K562 (cell line): ENCODE results near the gene SDSL. TPM values are rescaled to one million over a fixed set of nuclear protein-coding genes. Genes with fewer than 3 reads are reported as not detected.
A peak's percentile ranks its signal among the peaks of the same experiment; 100 is the strongest.

Experiments
- CAMTA2 ChIP-seq: fragments of 250-450 bp; sonication (Bioruptor Pico); conservative IDR thresholded peaks from 2 replicates; pipeline ENCODE4 v1.5.1; 2022
- CBX8 ChIP-seq: fragments of 200-600 bp; sonication (generic); IDR thresholded peaks from 2 replicates; pipeline ENCODE4 v1.6.1; 2012; ENCODE audit warnings: borderline replicate concordance, mixed run types, low read depth, mild to moderate bottlenecking, moderate library complexity, mixed read lengths, low read length, control low read depth, inconsistent platforms; ENCODE audit not compliant: poor library complexity, severe bottlenecking; ENCODE audit errors: extremely low read depth
- DMBX1 ChIP-seq: fragments of 250-450 bp; sonication (Bioruptor Pico); IDR thresholded peaks from 2 replicates; pipeline ENCODE4 v1.8.0; 2022; ENCODE audit warnings: inconsistent platforms, mild to moderate bottlenecking, moderate library complexity, borderline replicate concordance
- E2F3 ChIP-seq: fragments of 250-450 bp; sonication (Bioruptor Pico); IDR thresholded peaks from 2 replicates; pipeline ENCODE4 v1.4.0; 2020; ENCODE audit warnings: mild to moderate bottlenecking
- EGR1 ChIP-seq: fragments of 450-650 bp; conservative IDR thresholded peaks from 2 replicates; pipeline ENCODE4 v1.6.1; 2017; ENCODE audit warnings: mild to moderate bottlenecking
- HSF4 ChIP-seq: fragments of 250-450 bp; sonication (Bioruptor Pico); IDR thresholded peaks from 2 replicates; pipeline ENCODE4 v2.1.2; 2022; ENCODE audit warnings: mild to moderate bottlenecking, moderate library complexity, borderline replicate concordance
- MED1 ChIP-seq: sonication (generic); formaldehyde crosslinking; IDR thresholded peaks from 2 replicates; pipeline ENCODE4 v1.8.1; 2023; ENCODE audit warnings: missing genetic modification reagents, borderline replicate concordance
- PHF20 ChIP-seq: fragments of 450-650 bp; IDR thresholded peaks from 2 replicates; pipeline ENCODE4 v1.6.1; 2018; ENCODE audit not compliant: partially characterized antibody
- POLR2G ChIP-seq: fragments of 200-400 bp; formaldehyde crosslinking; IDR thresholded peaks from 2 replicates; pipeline ENCODE4 v1.6.1; 2017; ENCODE audit warnings: low read depth, mild to moderate bottlenecking, antibody characterized with exemption, low read length, moderate library complexity
- PTBP1 ChIP-seq: fragments of 200-400 bp; formaldehyde crosslinking; IDR thresholded peaks from 2 replicates; pipeline ENCODE4 v1.6.1; 2017; ENCODE audit warnings: low read depth, low read length
- SPI1 ChIP-seq: IDR thresholded peaks from 2 replicates; pipeline ENCODE4 v1.6.1; 2011; ENCODE audit warnings: low read depth, low read length, control low read depth, borderline replicate concordance
- ZNF589 ChIP-seq: fragments of 200-800 bp; sonication (Bioruptor generic); IDR thresholded peaks from 2 replicates; pipeline ENCODE4 v1.6.1; 2016; ENCODE audit warnings: low read depth, missing genetic modification characterization, missing compliant biosample characterization
- polyA plus RNA-seq, 8 experiments: library from polyadenylated mRNA; depleted of rRNA in 4 of 8; stranded (reverse) in 5 of 8; unstranded in 3 of 8; fragments of >200 nt; fragmentation: Nextera tagmentation in 2 of 8; fragmentation: Illumina TruSeq in 1 of 8; extraction: Ambion mirVana in 2 of 8; extraction: Trizol in 1 of 8; gene quantifications; 2 replicates each; pipeline versions ENCODE4 v1.2.1 to v1.2.3, GENCODE V29; 2011 to 2014; ENCODE audit warnings: inconsistent platforms in 1 of 8, missing spikeins in 1 of 8
- total RNA-seq, 7 experiments: library from RNA; depleted of rRNA in 6 of 7; stranded (reverse); fragments of >200 nt in 6 of 7; fragmentation: Illumina TruSeq in 2 of 7; extraction: Trizol in 2 of 7; gene quantifications; 2 replicates each; pipeline versions ENCODE4 v1.2.1 to v1.2.3, GENCODE V29; 2011 to 2021; ENCODE audit warnings: low replicate concordance in 1 of 7
- TF ChIP-seq, protein P1 (sequence below): fragments of 450-650 bp; IDR thresholded peaks from 2 replicates; pipeline ENCODE4 v1.6.1; 2016; ENCODE audit warnings: mild to moderate bottlenecking
- TF ChIP-seq, protein P2 (sequence below): fragments of 200-400 bp; formaldehyde crosslinking; IDR thresholded peaks from 2 replicates; pipeline ENCODE4 v1.6.1; 2017; ENCODE audit warnings: mild to moderate bottlenecking, low read depth, low read length, moderate library complexity
- TF ChIP-seq, protein P3 (sequence below): fragments of 450-650 bp; IDR thresholded peaks from 2 replicates; pipeline ENCODE4 v1.6.1; 2017; ENCODE audit warnings: antibody characterized with exemption, mild to moderate bottlenecking
- TF ChIP-seq, protein P4 (sequence below): fragments of 450-650 bp; formaldehyde crosslinking; IDR thresholded peaks from 2 replicates; pipeline ENCODE4 v1.4.0; 2022; ENCODE audit warnings: missing genetic modification characterization

Gene SDSL
- total and polyA plus RNA-seq, 9 of the 15 experiments (the other 6 are each of a cell fraction or from before 2014, with no cell fraction given): 0.31 to 11.0 (median 7.4) TPM

DNA sequence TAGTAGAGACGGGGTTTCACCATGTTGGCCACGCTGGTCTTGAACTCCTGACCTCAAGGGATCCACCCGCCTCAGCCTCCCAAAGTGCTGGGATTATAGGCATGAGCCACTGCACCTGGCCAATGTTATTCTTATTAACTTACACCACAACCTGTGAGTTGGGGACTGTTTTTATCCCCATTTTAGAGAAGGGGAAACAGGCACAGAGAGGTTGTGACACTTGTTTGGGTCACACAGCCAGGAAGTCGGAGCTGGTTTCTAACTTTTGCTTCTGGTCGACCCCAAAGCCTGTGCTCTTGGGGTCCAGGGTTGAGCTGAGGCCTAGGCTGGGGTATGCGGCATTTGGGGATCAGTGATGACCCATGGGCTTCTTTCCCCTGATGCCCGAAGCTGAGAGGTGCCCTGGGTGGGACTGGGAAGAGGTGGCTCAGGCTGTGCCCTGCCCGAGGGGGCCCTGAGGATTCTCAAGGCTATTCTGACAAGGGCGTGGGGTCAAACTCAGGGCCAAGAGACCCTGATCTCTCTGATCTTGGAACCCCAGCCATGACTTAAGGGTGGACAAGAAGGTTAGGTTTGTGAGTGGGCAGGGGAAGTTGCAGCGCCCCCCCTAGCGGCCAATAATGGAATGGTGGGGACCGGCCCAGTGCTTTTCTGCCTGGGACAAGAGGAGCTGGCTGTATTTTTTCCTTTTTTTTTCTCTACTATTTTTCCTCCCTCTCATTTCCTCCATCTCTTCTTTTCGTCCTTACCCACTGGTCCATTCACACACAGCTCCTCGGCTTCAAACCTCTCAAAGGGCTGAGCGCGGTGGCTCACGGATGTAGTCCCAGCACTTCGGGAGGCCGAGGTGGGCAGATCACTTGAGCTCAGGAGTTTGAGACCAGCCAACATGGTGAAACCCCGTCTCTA is 3.0 kb downstream of the SDSL start (continued):
- TF ChIP-seq DMBX1 (no peak), SPI1 (0 out of 2 replicates have a peak, but pooled peaks have one; percentile 17), HSF4 (no peak), ZNF589 (CRISPR knock-in tag) (no peak), POLR2G (no peak), PTBP1 (peak; percentile 79; the same call in 1 of the 2 replicates), CBX8 (no peak), MED1 (CRISPR knock-in tag) (no peak), PHF20 (peak; percentile 48), CAMTA2 (CRISPR knock-in tag) (no peak), E2F3 (no peak), EGR1 (peak; percentile 39)
- TF ChIP-seq, protein P1, sequence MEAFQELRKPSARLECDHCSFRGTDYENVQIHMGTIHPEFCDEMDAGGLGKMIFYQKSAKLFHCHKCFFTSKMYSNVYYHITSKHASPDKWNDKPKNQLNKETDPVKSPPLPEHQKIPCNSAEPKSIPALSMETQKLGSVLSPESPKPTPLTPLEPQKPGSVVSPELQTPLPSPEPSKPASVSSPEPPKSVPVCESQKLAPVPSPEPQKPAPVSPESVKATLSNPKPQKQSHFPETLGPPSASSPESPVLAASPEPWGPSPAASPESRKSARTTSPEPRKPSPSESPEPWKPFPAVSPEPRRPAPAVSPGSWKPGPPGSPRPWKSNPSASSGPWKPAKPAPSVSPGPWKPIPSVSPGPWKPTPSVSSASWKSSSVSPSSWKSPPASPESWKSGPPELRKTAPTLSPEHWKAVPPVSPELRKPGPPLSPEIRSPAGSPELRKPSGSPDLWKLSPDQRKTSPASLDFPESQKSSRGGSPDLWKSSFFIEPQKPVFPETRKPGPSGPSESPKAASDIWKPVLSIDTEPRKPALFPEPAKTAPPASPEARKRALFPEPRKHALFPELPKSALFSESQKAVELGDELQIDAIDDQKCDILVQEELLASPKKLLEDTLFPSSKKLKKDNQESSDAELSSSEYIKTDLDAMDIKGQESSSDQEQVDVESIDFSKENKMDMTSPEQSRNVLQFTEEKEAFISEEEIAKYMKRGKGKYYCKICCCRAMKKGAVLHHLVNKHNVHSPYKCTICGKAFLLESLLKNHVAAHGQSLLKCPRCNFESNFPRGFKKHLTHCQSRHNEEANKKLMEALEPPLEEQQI: no peak
- TF ChIP-seq, protein P2, sequence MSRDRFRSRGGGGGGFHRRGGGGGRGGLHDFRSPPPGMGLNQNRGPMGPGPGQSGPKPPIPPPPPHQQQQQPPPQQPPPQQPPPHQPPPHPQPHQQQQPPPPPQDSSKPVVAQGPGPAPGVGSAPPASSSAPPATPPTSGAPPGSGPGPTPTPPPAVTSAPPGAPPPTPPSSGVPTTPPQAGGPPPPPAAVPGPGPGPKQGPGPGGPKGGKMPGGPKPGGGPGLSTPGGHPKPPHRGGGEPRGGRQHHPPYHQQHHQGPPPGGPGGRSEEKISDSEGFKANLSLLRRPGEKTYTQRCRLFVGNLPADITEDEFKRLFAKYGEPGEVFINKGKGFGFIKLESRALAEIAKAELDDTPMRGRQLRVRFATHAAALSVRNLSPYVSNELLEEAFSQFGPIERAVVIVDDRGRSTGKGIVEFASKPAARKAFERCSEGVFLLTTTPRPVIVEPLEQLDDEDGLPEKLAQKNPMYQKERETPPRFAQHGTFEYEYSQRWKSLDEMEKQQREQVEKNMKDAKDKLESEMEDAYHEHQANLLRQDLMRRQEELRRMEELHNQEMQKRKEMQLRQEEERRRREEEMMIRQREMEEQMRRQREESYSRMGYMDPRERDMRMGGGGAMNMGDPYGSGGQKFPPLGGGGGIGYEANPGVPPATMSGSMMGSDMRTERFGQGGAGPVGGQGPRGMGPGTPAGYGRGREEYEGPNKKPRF: no peak
- TF ChIP-seq, protein P3, sequence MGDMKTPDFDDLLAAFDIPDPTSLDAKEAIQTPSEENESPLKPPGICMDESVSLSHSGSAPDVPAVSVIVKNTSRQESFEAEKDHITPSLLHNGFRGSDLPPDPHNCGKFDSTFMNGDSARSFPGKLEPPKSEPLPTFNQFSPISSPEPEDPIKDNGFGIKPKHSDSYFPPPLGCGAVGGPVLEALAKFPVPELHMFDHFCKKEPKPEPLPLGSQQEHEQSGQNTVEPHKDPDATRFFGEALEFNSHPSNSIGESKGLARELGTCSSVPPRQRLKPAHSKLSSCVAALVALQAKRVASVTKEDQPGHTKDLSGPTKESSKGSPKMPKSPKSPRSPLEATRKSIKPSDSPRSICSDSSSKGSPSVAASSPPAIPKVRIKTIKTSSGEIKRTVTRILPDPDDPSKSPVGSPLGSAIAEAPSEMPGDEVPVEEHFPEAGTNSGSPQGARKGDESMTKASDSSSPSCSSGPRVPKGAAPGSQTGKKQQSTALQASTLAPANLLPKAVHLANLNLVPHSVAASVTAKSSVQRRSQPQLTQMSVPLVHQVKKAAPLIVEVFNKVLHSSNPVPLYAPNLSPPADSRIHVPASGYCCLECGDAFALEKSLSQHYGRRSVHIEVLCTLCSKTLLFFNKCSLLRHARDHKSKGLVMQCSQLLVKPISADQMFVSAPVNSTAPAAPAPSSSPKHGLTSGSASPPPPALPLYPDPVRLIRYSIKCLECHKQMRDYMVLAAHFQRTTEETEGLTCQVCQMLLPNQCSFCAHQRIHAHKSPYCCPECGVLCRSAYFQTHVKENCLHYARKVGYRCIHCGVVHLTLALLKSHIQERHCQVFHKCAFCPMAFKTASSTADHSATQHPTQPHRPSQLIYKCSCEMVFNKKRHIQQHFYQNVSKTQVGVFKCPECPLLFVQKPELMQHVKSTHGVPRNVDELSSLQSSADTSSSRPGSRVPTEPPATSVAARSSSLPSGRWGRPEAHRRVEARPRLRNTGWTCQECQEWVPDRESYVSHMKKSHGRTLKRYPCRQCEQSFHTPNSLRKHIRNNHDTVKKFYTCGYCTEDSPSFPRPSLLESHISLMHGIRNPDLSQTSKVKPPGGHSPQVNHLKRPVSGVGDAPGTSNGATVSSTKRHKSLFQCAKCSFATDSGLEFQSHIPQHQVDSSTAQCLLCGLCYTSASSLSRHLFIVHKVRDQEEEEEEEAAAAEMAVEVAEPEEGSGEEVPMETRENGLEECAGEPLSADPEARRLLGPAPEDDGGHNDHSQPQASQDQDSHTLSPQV: no peak
- TF ChIP-seq, protein P4, sequence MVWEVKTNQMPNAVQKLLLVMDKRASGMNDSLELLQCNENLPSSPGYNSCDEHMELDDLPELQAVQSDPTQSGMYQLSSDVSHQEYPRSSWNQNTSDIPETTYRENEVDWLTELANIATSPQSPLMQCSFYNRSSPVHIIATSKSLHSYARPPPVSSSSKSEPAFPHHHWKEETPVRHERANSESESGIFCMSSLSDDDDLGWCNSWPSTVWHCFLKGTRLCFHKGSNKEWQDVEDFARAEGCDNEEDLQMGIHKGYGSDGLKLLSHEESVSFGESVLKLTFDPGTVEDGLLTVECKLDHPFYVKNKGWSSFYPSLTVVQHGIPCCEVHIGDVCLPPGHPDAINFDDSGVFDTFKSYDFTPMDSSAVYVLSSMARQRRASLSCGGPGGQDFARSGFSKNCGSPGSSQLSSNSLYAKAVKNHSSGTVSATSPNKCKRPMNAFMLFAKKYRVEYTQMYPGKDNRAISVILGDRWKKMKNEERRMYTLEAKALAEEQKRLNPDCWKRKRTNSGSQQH (CRISPR knock-in tag): no peak
